UCSD-AML1 (cell line): ENCODE results near the gene KCNMA1.
"Not testable (repeated sequence)": the region's sequence is repeated elsewhere in the genome, so short reads cannot be mapped to it uniquely, and the experiment has no call there.

Experiments
- DNase-seq: peaks from one replicate; lab custom pipeline; 2025; ENCODE audit not compliant: unreplicated experiment; lab: John Stamatoyannopoulos, UW

KCNMA1 gene

DNA sequence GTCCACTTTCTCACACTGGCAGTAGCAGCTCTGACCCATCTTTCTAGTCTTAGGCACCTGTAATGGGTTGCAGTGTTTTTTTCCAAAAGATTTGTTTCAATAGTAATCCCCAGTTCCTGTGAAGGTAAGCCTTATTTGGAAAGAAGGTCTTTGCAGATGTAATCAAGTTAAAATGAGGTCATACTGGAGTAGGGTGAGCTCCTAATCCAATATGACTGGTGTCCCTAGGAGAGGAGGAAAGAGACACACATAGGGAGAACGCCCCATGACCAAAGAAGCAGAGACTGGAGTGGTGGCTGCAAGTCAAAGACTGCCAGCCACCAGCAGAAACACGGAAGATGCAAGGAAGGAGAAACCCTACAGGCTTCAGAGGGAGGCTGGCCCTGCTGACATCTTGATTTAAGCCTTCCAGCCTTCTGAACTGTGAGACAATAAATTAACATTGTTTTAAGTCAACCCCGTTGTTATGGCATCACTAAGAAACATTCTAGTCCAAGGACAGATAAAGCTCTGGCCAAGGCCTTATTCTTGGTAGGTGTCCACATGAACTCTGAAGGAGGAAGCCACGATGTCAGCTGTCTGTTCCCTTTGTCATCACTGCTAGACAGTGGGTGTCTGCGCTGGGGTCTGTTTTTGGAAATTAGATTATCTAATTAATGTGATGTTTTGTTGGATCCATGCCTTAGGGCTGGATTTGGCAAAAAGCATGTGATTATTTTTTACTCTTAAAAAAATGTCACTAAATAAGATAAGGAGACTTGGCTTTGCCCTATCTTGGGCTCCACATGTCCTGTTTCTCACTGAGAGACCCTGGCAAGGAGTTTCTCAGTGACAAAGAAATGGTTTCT is 214.9 kb downstream of the KCNMA1 start:
- no peak for DNase-seq

- DNase-seq = no peak
Observed at GRCh38 chr10:77421591-77421990, 216.0 kb downstream of the KCNMA1 start.

DNA sequence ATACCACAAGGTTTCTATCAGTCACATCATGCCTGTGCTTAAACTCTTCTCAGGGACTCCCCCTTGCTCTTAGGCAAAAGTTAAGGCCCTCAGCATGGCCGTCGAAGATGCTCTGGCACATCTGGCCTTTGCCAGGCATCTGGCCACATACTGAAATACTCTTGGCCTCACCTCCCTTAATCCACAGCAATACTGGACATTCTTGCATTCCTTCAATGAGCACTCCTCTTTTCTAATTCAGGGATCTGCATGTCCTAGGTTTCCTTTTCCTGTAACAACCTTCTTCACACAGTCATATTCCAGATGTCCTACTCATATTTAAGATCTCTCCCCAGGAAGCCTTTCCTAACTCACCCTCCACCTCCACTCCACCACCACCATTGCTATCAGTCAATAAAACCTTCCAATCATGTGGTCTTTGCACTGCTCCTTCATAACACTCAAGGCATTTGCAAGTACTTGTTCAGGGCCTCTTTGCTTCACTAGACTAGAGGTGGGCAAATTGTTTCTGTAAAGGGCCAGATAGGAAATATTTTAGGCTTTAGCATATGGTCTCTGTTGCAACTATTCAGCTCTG is 216.6 kb downstream of the KCNMA1 start:
- DNase-seq = no peak

- DNase-seq = no peak
Observed at GRCh38 chr10:77419979-77420378, 217.6 kb downstream of the KCNMA1 start.

DNA sequence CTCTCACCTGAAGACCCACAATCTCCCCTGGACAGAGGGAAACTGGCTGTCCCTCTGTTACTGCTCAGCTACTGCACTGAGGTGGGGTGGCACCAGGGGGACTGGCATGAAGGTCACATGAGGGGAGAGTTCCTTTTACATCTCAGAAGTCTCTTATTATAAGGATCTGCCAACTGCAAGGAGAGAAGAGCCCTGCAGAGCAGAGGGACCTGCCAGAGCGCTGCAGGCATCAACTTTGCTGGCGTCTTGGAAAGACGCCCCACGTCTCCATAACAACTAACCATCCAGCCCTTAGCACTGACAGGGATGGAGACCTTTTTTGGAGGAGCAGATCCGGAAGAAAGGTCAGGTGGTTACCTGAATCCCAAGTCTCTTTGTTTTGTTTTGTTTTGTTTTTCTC is 218.6 kb downstream of the KCNMA1 start:
- DNase-seq = no peak

GRCh38 chr10:77417806-77418640 is 219.6 kb downstream of the KCNMA1 start:
- no peak for DNase-seq

DNA sequence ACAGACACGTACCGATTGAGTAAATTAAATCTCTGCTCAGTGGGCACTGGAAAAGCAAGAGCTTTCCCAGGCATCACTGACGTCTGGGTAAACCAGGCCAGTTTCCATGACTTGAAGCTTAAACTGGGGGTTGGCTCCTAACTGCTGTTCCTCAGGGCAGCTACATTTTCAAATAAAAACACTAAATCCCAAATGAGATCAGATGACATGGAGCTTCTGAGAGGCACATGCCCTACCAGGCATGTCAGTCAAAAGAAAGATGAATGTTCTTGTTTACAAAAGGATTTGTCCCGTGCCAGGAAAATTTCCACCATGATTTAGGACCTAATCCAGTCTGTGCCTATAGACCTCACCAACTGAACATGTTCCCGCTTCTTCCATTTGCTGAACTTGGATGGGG is 220.2 kb downstream of the KCNMA1 start:
- DNase-seq = no peak

- no peak for DNase-seq
Observed at GRCh38 chr10:77416311-77417135, 221.1 kb downstream of the KCNMA1 start.

GRCh38 chr10:77415313-77415960 is 222.2 kb downstream of the KCNMA1 start:
- no peak for DNase-seq

DNA sequence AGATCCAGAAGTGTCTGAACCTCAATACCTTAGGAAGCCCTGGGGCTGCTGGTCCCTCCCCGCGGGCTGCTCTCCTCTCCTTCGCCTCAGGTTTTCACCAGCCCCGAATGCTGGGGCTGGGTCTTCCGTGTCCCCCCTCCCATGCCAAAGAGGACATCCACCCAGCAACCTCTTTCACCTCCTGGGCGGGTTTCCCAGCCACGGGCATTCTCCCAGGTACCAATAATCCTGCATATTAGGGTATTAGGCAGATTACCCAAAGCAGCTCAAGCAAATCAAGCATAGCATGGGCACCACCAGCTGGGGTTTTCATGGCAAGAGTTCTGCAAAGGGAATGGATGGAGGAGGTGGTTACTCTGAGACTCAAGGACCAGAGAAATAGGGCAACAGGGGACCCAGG is 224.4 kb downstream of the KCNMA1 start:
- DNase-seq = no peak

GRCh38 chr10:77412573-77413133 is 225.0 kb downstream of the KCNMA1 start:
- not testable (repeated sequence) for DNase-seq

- DNase-seq = no peak
Observed at GRCh38 chr10:77411805-77412204, 225.8 kb downstream of the KCNMA1 start.

DNA sequence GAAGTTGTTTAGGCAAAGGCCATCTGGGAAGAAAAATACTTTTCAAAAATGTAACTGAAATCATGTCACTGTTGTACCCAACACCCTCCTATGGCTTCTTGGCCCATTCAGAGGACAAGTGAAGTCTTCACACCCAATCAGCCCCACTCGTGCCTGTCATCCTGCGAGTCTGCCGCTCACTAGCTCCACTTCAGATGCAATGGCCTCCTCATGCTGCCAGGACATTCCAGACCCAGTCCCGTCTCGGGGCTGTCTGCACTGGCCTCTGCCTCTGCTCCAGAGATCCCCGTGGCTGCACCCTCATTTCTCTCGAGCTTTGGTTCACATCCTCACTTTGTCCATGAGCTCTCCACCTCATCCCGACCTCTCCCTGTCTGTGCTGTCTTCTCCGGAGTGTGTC is 227.1 kb downstream of the KCNMA1 start:
- no peak for DNase-seq

DNA sequence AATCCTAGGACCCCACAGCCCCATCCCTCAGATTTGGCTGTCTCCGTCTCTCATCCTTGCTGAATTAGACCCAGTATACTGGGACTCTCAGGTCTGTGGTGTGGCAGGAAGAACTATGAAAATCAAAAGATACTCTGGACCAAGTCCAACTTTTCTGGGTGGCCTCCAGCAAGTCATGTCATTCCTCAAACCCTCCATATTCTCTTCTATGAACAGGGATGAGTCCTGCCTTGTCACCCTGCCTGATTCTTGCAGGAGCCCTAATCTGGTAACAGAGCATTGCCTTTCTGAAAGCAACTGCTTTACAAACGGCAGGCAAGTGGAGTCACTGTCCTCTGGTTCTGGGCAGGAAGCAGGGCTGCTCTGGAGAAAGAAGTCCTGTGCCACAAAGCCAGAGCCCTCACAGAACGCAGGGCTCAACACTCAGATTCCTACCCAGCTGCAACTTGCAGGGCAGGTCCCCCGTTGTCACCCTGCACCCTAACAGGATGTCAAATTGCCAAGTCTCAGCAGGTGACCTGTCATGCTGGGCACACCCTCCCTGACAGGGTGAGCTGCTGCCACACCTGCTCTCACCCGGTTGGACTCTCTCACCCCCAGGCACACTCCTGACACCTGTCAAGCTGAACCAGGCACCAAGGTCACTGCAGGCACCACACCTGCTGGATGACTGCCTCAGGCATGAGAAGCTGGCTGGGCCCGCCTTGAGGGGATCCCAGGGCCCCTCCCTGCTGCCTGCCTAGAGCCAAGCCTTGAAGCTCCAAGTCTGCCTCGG is 227.7 kb downstream of the KCNMA1 start:
- DNase-seq = no peak

- no peak for DNase-seq
Observed at GRCh38 chr10:77408259-77408658, 229.3 kb downstream of the KCNMA1 start.

GRCh38 chr10:77406764-77407430 is 230.7 kb downstream of the KCNMA1 start:
- DNase-seq = no peak

DNA sequence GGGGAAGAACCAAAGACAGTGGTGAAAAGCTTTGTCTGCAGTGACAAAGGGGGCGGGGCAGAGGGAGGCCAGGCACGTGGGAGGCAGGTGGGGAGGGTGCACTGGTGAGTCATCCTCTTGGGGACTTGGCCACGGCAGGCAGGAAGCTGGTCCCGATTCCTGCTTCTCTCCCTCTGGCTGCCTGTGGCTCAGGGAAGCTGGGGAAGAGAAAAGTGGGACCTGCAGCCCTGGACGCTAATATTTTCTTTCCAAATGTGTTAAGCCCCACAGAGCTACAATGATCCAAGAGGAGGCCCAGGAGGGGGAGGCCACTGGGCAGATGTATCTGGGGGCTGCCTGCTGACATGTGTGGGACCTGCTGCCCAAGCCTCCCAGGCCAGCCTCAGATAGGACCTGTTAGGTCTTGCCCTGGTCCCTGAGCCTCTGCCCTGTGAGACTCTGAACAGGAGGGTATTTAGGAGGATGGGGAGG is 231.8 kb downstream of the KCNMA1 start:
- no peak for DNase-seq

GRCh38 chr10:77404810-77405209 is 232.8 kb downstream of the KCNMA1 start:
- DNase-seq = no peak

GRCh38 chr10:77403761-77404160 is 233.8 kb downstream of the KCNMA1 start:
- no peak for DNase-seq
